Neural cell (in vitro differentiated cells): ENCODE results near the gene CHKB.

Source experiments
- CTCF ChIP-seq: fragments of 450-650 bp; IDR thresholded peaks from 2 replicates; pipeline ENCODE4 v1.5.1; 2014; ENCODE audit warnings: antibody characterized with exemption, mild to moderate bottlenecking, moderate library complexity; ENCODE audit not compliant: poor library complexity, severe bottlenecking
- EP300 ChIP-seq: fragments of 450-650 bp; conservative IDR thresholded peaks from 2 replicates; pipeline ENCODE4 v1.6.1; 2014; ENCODE audit warnings: antibody characterized with exemption, mild to moderate bottlenecking, moderate library complexity; ENCODE audit not compliant: poor library complexity, severe bottlenecking
- RAD21 ChIP-seq: fragments of 450-650 bp; conservative IDR thresholded peaks from 2 replicates; pipeline ENCODE4 v1.6.1; 2014; ENCODE audit warnings: antibody characterized with exemption, mild to moderate bottlenecking, moderate library complexity

GRCh38 chr22:50612528-50613221, 30.0 kb upstream of the CHKB start:
- TF ChIP-seq EP300 (no peak), RAD21 (no peak), CTCF (no peak)
